Neural progenitor cell (in vitro differentiated cells): ENCODE measurements around the gene C9orf50.

Experiments used
- EZH2 ChIP-seq: fragments of 200-600 bp; sonication (generic); IDR thresholded peaks from 2 replicates; pipeline ENCODE4 v1.6.1; 2017; ENCODE audit warnings: antibody characterized with exemption, mild to moderate bottlenecking, moderate library complexity
- EZH2phosphoT487 ChIP-seq: fragments of 200-600 bp; sonication (generic); IDR thresholded peaks from 2 replicates; pipeline ENCODE4 v1.6.1; 2017; ENCODE audit warnings: antibody characterized with exemption
- TF ChIP-seq, protein P1 (sequence below): fragments of 200-600 bp; sonication (generic); IDR thresholded peaks from 2 replicates; pipeline ENCODE4 v1.5.1; 2017; ENCODE audit warnings: antibody characterized with exemption, mild to moderate bottlenecking

DNA sequence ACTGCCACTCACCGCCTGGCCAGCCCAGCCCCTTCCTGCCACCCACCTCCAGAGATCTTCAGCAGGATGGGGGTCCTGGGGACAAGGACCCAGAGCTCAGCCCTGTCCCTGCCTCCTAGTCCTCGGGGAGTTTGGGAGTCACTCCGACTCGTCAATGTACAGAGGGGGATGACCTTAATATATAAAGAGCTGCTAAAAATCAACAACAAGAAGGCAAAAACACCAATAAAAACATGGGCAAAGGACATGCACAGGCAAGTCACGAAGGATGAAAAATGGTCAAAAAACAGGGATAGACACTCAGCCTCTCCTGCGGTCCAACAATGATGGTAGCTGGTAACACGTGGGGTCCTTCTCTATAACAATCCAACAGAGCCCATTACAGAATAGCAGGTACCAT is 25.8 kb upstream of the C9orf50 start:
- TF ChIP-seq, protein P1, sequence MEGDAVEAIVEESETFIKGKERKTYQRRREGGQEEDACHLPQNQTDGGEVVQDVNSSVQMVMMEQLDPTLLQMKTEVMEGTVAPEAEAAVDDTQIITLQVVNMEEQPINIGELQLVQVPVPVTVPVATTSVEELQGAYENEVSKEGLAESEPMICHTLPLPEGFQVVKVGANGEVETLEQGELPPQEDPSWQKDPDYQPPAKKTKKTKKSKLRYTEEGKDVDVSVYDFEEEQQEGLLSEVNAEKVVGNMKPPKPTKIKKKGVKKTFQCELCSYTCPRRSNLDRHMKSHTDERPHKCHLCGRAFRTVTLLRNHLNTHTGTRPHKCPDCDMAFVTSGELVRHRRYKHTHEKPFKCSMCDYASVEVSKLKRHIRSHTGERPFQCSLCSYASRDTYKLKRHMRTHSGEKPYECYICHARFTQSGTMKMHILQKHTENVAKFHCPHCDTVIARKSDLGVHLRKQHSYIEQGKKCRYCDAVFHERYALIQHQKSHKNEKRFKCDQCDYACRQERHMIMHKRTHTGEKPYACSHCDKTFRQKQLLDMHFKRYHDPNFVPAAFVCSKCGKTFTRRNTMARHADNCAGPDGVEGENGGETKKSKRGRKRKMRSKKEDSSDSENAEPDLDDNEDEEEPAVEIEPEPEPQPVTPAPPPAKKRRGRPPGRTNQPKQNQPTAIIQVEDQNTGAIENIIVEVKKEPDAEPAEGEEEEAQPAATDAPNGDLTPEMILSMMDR = no peak
- no peak for TF ChIP-seq EZH2
- no peak for TF ChIP-seq EZH2phosphoT487
